K562 (cell line): ENCODE data around the gene FAM117A. TPM values are rescaled to one million over a fixed set of nuclear protein-coding genes. Genes with fewer than 3 reads are reported as not detected.
A peak's percentile ranks its signal among the peaks of the same experiment; 100 is the strongest.

Source experiments
- ATAC-seq: fragments of 200-7000 bp; cut with Tn5 transposase; 3 replicates; pipeline ENCODE4 v1.9.1; 2020; ENCODE audit warnings: moderate library complexity
- BruUV-seq: library from RNA; stranded (reverse); fragments of 400-500 nt; replicated peaks from 2 replicates; lab custom pipeline; 2021; lab: Mats Ljungman, UMichigan
- CTCF ChIA-PET: fragments of 300-600 bp; formaldehyde crosslinking; extraction: SDS; loops from one replicate; lab custom pipeline; 2021; ENCODE audit warnings: low intra/inter-chr PET ratio; lab: Yijun Ruan, JAX
- POLR2A ChIA-PET: fragments of 300-600, 350-650 bp; sonication (Branson Sonifier 250); formaldehyde crosslinking; extraction: SDS; loops from one replicate; lab custom pipeline; 2021; ENCODE audit warnings: antibody characterized with exemption, inconsistent platforms; lab: Yijun Ruan, JAX
- DNase-seq, 4 experiments: peaks; one replicate each; pipeline versions ENCODE4 v3.0.0 to v3.0.0-alpha.2; 2011 to 2018; ENCODE audit warnings: low spot score in 3 of 4, mixed read lengths in 3 of 4; ENCODE audit errors: extremely low read depth in 1 of 4
- FAIRE-seq: peaks from 2 replicates; lab custom pipeline; 2011; peaks lifted over from hg19 to GRCh38; lab: Jason Lieb, UNC
- H2AFZ ChIP-seq: 2 replicates; pipeline ENCODE4 v1.6.0; 2011; ENCODE audit warnings: low read depth, low read length, control low read depth, inconsistent platforms
- H3K27ac ChIP-seq: fragments of 200-600 bp; 3 replicates; pipeline ENCODE4 v1.8.0; 2011; ENCODE audit warnings: low read depth, mild to moderate bottlenecking, control low read depth, inconsistent platforms, low read length, moderate library complexity, mixed read lengths; ENCODE audit errors: extremely low read depth
- H3K27me3 ChIP-seq, 2 experiments: fragments of 300-600 bp in 1 of 2; 2 replicates in 1 of 2; 3 replicates in 1 of 2; pipeline versions ENCODE4 v1.6.0 to v1.8.0; 2011; ENCODE audit warnings: inconsistent platforms in 2 of 2, low read length in 2 of 2, mild to moderate bottlenecking in 1 of 2, mixed read lengths in 1 of 2, moderate library complexity in 1 of 2; ENCODE audit not compliant: control insufficient read depth in 2 of 2, insufficient read depth in 2 of 2
- H3K36me3 ChIP-seq: fragments of 300-600 bp; 3 replicates; pipeline ENCODE4 v1.8.0; 2011; ENCODE audit warnings: mild to moderate bottlenecking, low read length, inconsistent platforms; ENCODE audit not compliant: control insufficient read depth, insufficient read depth
- H3K4me1 ChIP-seq, 2 experiments: fragments of 200-600 bp in 1 of 2; replicated peaks in 1 of 2; 2 replicates in 1 of 2; 3 replicates in 1 of 2; pipeline versions ENCODE4 v1.5.1 to v1.8.0; 2011; ENCODE audit warnings: inconsistent platforms in 2 of 2, low read length in 2 of 2, mild to moderate bottlenecking in 1 of 2, mixed read lengths in 1 of 2, moderate library complexity in 1 of 2; ENCODE audit not compliant: control insufficient read depth in 2 of 2, insufficient read depth in 2 of 2
- H3K4me2 ChIP-seq: 2 replicates; pipeline ENCODE4 v1.6.1; 2011; ENCODE audit warnings: low read length, control low read depth, inconsistent platforms, mixed read lengths; ENCODE audit not compliant: insufficient read depth
- H3K4me3 ChIP-seq: fragments of 200-600 bp; sonication (generic), shearing (Covaris generic); 2 replicates; pipeline ENCODE4 v1.5.1; 2016; ENCODE audit warnings: control low read depth, inconsistent platforms
- H3K79me2 ChIP-seq: fragments of 200-600 bp; 3 replicates; pipeline ENCODE4 v1.8.0; 2011; ENCODE audit warnings: low read length, inconsistent platforms; ENCODE audit not compliant: control insufficient read depth, insufficient read depth
- H3K9ac ChIP-seq, 2 experiments: 2 replicates each; pipeline versions ENCODE4 v1.6.0 to v1.6.1; 2011; ENCODE audit warnings: low read depth in 2 of 2, low read length in 2 of 2, control low read depth in 1 of 2, inconsistent platforms in 1 of 2, mild to moderate bottlenecking in 1 of 2, mixed read lengths in 1 of 2; ENCODE audit not compliant: insufficient read depth in 1 of 2
- H3K9me1 ChIP-seq: one replicate; pipeline ENCODE4 v1.6.0; 2011; ENCODE audit warnings: inconsistent platforms, mild to moderate bottlenecking, low read length, moderate library complexity; ENCODE audit not compliant: control insufficient read depth, insufficient read depth
- H3K9me3 ChIP-seq: replicated peaks from 2 replicates; pipeline ENCODE4 v1.5.1; 2011; ENCODE audit warnings: low read depth, low read length, inconsistent platforms; ENCODE audit not compliant: control insufficient read depth, insufficient read depth
- H4K20me1 ChIP-seq: replicated peaks from 2 replicates; pipeline ENCODE4 v1.6.1; 2011; ENCODE audit warnings: low read length, inconsistent platforms, mixed read lengths; ENCODE audit not compliant: control insufficient read depth, insufficient read depth
- EGR1 ChIP-seq: fragments of 450-650 bp; conservative IDR thresholded peaks from 2 replicates; pipeline ENCODE4 v1.6.1; 2017; ENCODE audit warnings: mild to moderate bottlenecking
- PHF8 ChIP-seq: fragments of 200-600 bp; sonication (generic); IDR thresholded peaks from 2 replicates; pipeline ENCODE4 v1.6.1; 2012; ENCODE audit warnings: mixed run types, mild to moderate bottlenecking, inconsistent platforms, low read length, moderate library complexity, borderline replicate concordance
- SMARCB1 ChIP-seq: IDR thresholded peaks from 2 replicates; pipeline ENCODE4 v1.6.1; 2011; ENCODE audit warnings: improper control_type of control experiment, low read depth; ENCODE audit not compliant: insufficient read length
- TRIM28 ChIP-seq: fragments of 450-650 bp; IDR thresholded peaks from 2 replicates; pipeline ENCODE4 v1.6.1; 2017
- ZNF217 ChIP-seq: sonication (generic); formaldehyde crosslinking; IDR thresholded peaks from 2 replicates; pipeline ENCODE4 v1.8.0; 2022; ENCODE audit warnings: mild to moderate bottlenecking, missing genetic modification reagents
- ZNF57 ChIP-seq: fragments of 450-650 bp; formaldehyde crosslinking; IDR thresholded peaks from 2 replicates; pipeline ENCODE4 v1.4.0; 2020; ENCODE audit warnings: mild to moderate bottlenecking, moderate library complexity
- WGBS: fragments of 100-300 bp; shearing (Covaris generic); methylation state at CpG from one replicate; pipeline ENCODE4 v1.1.6; 2016; ENCODE audit warnings: low coverage, mixed read lengths; ENCODE audit not compliant: insufficient coverage; ENCODE audit errors: missing lambda C conversion rate; 5-methylcytosine and 5-hydroxymethylcytosine counted together
- in situ Hi-C: fragments of 300-500 bp; cut with MboI; formaldehyde crosslinking; loops from 4 replicates; pipeline ENCODE4 v1.15.0; 2018; ENCODE audit warnings: inconsistent platforms, mixed read lengths
- intact Hi-C: fragments of 100-400 bp; cut with micrococcal nuclease; formaldehyde crosslinking; loops from 2 replicates; pipeline ENCODE4 v1.14.2; 2022
- polyA plus RNA-seq, 8 experiments: library from polyadenylated mRNA; depleted of rRNA in 4 of 8; stranded (reverse) in 5 of 8; unstranded in 3 of 8; fragments of >200 nt; fragmentation: Nextera tagmentation in 2 of 8; fragmentation: Illumina TruSeq in 1 of 8; extraction: Ambion mirVana in 2 of 8; extraction: Trizol in 1 of 8; gene quantifications; 2 replicates each; pipeline versions ENCODE4 v1.2.1 to v1.2.3, GENCODE V29; 2011 to 2014; ENCODE audit warnings: inconsistent platforms in 1 of 8, missing spikeins in 1 of 8
- total RNA-seq, 7 experiments: library from RNA; depleted of rRNA in 6 of 7; stranded (reverse); fragments of >200 nt in 6 of 7; fragmentation: Illumina TruSeq in 2 of 7; extraction: Trizol in 2 of 7; gene quantifications; 2 replicates each; pipeline versions ENCODE4 v1.2.1 to v1.2.3, GENCODE V29; 2011 to 2021; ENCODE audit warnings: low replicate concordance in 1 of 7
- TF ChIP-seq, protein P1 (sequence below), 2 experiments: fragments of 450-650 bp in 1 of 2; sonication (generic) in 1 of 2; formaldehyde crosslinking in 1 of 2; IDR thresholded peaks in 1 of 2; conservative IDR thresholded peaks in 1 of 2; 2 replicates each; pipeline versions ENCODE4 v1.6.1 to v1.8.1; 2016 to 2023; ENCODE audit warnings: mild to moderate bottlenecking in 2 of 2, moderate library complexity in 2 of 2, inconsistent platforms in 1 of 2, missing genetic modification reagents in 1 of 2
- TF ChIP-seq, protein P2 (sequence below): sonication (generic); formaldehyde crosslinking; IDR thresholded peaks from 2 replicates; pipeline ENCODE4 v1.8.0; 2022; ENCODE audit warnings: missing genetic modification reagents, mild to moderate bottlenecking, moderate library complexity, borderline replicate concordance

FAM117A gene
- total and polyA plus RNA-seq, 9 of the 15 experiments (the other 6 are each of a cell fraction or from before 2014, with no cell fraction given): 3.1 to 79.7 (median 36.6) TPM

DNA sequence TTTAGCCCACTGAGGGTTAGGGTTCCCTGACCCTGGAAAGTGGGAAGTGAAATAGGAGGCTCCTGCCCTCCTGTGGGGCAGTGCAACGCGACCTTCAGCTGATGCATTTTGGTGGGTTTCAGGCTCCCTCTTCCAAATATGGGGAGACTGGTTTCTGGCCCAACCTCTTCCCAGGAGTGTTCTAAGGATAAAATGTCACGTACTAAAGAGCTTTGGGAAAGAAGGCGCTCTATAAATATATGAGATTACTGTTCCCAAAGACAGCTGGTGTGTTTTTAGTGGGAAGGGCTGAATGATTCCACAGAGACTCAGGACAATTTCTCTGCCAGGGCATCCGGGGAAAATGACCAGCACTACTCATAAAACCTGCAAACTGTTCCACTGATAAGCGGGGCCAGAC lies 65.9 kb downstream of the FAM117A start (continued):
- TF ChIP-seq SMARCB1 (no peak), ZNF57 (CRISPR knock-in tag) (no peak), PHF8 (no peak)
- TF ChIP-seq, protein P1, sequence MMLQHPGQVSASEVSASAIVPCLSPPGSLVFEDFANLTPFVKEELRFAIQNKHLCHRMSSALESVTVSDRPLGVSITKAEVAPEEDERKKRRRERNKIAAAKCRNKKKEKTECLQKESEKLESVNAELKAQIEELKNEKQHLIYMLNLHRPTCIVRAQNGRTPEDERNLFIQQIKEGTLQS (IDR thresholded peaks at IDR 0.05): no peak
- TF ChIP-seq, protein P1 (CRISPR knock-in tag; conservative IDR thresholded peaks at IDR 0.05): no peak

DNA sequence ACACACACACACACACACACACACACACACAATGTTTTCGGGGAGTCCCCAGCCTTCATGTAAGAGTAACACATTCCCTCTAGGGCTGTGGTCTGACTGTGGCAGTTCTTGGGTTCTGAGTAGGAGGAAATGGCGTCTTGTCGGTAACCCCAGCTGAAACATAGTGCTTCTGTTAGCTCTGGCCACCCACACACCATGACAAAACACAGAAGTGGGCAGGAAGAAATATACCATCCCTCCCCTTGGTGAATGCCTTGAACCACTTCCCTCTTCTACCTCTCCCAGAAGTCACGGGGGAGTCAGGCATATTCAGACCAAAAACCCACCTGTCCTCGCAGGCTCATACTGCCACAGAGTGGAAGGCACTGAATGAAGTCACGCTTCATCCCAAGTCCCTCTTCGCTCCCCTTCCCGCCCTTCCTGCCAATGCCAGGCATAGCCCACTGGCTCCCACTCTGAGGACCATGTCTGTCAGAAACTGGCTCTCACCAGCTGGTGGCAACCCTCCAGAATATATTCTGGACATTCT lies 67.6 kb downstream of the FAM117A start:
- intact Hi-C loops: loop anchor here (5.0 to 10.0 kb wide), 2 partner anchors 281 to 301 kb away; partner anchors contain the start of genes DLX3 and PHB1
- DNase-seq (no peak), FAIRE-seq (no peak), ATAC-seq (no peak)
- Histone ChIP-seq H3K27ac (no peak overlapping the region), H2AFZ (peak overlapping the region; percentile 2; the same call in 1 of the 2 replicates), H3K27me3 (no peaks in the 10 kb centered on the region; a peak in 1 of 5 replicates), H3K36me3 (peaks cover 13% of the 10 kb centered on the region; the same call in 2 of the 3 replicates), H3K4me1 (peaks cover 0 to 4% of the 10 kb centered on the region in 2 experiments; a peak in 1 of 5 replicates), H3K4me3 (no peak overlapping the region), H3K9ac (0 out of 4 replicates have a peak overlapping the region, but pooled peaks of 1 of the 2 experiments have one; percentile 6), H3K9me3 (no peaks in the 10 kb centered on the region), H4K20me1 (no peaks in the 10 kb centered on the region; the same call in 1 of the 2 replicates), H3K4me2 (no peak overlapping the region), H3K79me2 (no peaks in the 10 kb centered on the region), H3K9me1 (no peaks in the 10 kb centered on the region)
- POLR2A ChIA-PET: interaction anchor here (0.7 to 2.0 kb wide), 6 partner anchors 11 to 131 kb away, joined by 3 to 5 read pairs (median 4); partner anchors contain the start of gene SLC35B1
- 40% methylated on average over 8 of the region's 8 CpGs for WGBS
- TF ChIP-seq TRIM28 (no peak), EGR1 (peak; percentile 46), ZNF217 (CRISPR knock-in tag) (no peak)
- TF ChIP-seq, protein P2, sequence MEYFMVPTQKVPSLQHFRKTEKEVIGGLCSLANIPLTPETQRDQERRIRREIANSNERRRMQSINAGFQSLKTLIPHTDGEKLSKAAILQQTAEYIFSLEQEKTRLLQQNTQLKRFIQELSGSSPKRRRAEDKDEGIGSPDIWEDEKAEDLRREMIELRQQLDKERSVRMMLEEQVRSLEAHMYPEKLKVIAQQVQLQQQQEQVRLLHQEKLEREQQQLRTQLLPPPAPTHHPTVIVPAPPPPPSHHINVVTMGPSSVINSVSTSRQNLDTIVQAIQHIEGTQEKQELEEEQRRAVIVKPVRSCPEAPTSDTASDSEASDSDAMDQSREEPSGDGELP (CRISPR knock-in tag): no peak
- no TSS peak for BruUV-seq
- CTCF ChIA-PET: interaction anchor here (0.5 to 8.1 kb wide), 6 partner anchors 11 to 397 kb away, joined by 3 to 167 read pairs (median 14); partner anchors contain the start of genes NXPH3 and SLC35B1
- in situ Hi-C loops: loop anchor here (5.0 kb wide), 2 partner anchors 124 to 284 kb away; partner anchors contain the start of gene PHB1
